Measurements from ENCODE around the gene MSL3B.
"Not testable (repeated sequence)": the region's sequence is repeated elsewhere in the genome, so short reads cannot be mapped to it uniquely, and the experiment has no call there.

The MSL3B gene

DNA sequence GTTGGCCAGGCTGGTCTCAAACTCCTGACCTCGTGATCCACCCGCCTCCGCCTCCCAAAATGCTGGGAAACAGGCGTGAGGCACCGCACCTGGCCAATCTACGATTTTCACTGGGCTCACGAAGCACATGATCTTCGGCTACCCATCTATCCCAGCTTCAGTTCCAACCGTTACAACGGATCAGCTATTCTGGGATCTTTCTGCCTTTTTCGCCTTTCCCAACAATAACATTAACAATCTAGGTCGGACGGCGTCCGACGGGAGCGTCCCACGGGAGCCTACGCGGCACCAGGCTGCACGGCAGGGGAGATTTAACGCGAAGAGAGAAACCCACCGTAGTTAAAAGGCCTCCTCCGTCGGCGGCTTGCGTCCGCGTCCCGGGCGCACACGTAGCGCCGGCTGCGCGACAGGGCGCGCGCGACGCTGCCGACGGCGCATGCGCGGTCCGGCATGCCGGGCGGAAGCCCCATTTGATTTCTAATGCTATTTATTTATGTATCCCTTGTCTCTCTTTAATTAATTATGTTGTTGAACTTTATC is at the start of gene MSL3B:
TSS of gene MSL3B (minus strand) at position 394 of the 540 bp plus-strand sequence.
- peaks cover 28% of the 10 kb centered on the region for H3K27me3 Mint-ChIP-seq
- H3K4me1 Mint-ChIP-seq: peaks cover 13% of the 10 kb centered on the region
- H3K27ac Mint-ChIP-seq: peak within 1 kb of the TSS; percentile 73
- H3K4me3 Mint-ChIP-seq: peak within 1 kb of the TSS; percentile 84
- DNase-seq (peak; percentile 63), ATAC-seq (peak; percentile 57)
- peaks cover 25% of the 10 kb centered on the region for H3K36me3 Mint-ChIP-seq (ENCODE audit: low read depth)
- H3K9me3 Mint-ChIP-seq: peaks cover 25% of the 10 kb centered on the region

DNA sequence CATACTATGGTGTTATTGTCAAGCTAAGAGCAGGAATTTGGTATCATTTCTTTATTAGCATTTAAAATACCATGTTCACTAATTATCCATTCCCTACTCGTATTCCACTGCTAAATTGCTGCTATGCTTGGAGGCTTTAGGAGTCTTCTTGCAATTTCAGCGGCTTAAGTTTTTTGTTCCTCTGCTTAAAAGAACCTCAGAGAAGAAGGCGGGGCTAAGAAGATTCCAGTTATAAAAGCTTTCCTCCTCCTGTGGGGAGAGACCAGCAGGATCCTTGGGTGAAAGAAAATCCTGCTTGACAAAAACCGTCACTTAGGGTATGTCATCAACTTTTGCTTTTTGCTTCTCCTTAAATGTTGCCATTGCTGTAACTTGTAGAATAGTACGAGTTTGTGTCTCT is 48.9 kb upstream of the MSL3B start, which contains the start of gene TRPM8:
TSS of gene TRPM8 (plus strand) at position 258 of the 400 bp plus-strand sequence. CDS start 9,165 bp downstream, outside the sequence.
- ATAC-seq (no peak), DNase-seq (no peak)
- peaks cover 26% of the 10 kb centered on the region for H3K27me3 Mint-ChIP-seq
- no peaks in the 10 kb centered on the region for H3K36me3 Mint-ChIP-seq (ENCODE audit: low read depth)
- H3K27ac Mint-ChIP-seq: no peak within 1 kb of the TSS
- H3K4me1 Mint-ChIP-seq: peaks cover 7% of the 10 kb centered on the region
- H3K4me3 Mint-ChIP-seq: no peak within 1 kb of the TSS
- H3K9me3 Mint-ChIP-seq: no peaks in the 10 kb centered on the region

DNA sequence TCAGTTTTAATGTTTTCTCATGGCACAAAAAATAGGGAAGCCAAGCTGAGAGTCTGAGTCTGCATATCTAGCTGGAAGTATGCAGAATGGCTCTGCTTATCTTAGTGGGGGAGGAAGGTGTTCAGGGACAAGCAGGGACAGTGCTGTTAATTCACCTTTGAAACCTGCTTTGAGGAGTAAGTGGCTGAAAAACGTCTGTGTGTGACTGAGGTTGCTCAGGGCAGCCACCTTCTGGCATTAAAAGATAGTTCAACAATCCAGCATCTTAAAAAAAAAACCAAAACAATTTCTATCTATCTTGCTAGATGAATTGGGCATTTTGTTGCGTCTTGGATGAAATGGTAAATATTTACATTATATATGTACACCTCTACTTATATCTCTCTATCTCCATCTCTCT is 46.9 kb upstream of the MSL3B start:
- Mint-ChIP-seq H3K9me3 (no peaks in the 10 kb centered on the region), H3K4me3 (no peak overlapping the region), H3K36me3 (ENCODE audit: low read depth) (no peaks in the 10 kb centered on the region), H3K27ac (no peak overlapping the region), H3K4me1 (peaks cover 6% of the 10 kb centered on the region), H3K27me3 (peaks cover 30% of the 10 kb centered on the region)
- ATAC-seq: no peak
- DNase-seq: no peak

DNA sequence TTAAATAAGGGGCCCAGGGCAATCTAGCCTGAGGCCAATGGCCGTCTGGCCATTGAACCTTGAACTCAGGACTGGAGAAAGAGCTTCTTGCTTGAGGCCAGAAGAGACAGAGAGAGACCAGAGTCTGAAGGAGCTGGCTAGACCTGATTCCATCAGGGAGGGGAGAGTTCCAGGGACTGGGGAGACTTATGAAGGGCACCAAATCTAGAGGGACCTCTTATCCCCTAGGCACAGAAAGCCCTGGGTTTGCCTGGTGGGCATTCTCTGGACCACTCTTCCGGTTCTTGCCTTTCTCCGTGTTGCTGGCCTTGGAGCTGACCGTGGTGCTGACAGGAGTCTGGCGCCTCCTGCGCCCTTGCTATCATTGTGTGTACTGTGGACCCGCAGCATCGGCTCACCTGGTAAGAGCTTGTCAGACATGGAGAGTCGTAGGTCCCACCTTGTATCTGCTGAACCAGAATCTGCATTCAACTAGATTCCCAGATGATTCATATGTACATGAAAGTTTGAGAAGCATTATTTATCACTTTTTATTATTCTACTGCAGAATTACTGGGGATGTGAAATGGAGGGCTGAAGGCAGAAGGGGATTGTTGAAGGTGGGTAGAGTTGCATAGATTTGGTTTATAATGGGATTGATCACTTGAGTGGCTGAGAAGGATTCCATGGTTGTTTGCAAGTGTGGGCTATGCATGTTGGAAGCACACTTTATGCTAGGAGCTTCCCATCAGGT is 44.7 kb upstream of the MSL3B start:
- Mint-ChIP-seq H3K4me1 (no peaks in the 10 kb centered on the region), H3K27me3 (peaks cover 23% of the 10 kb centered on the region), H3K9me3 (no peaks in the 10 kb centered on the region), H3K4me3 (no peak overlapping the region), H3K36me3 (ENCODE audit: low read depth) (no peaks in the 10 kb centered on the region), H3K27ac (no peak overlapping the region)
- ATAC-seq (no peak), DNase-seq (peak; percentile 42)

DNA sequence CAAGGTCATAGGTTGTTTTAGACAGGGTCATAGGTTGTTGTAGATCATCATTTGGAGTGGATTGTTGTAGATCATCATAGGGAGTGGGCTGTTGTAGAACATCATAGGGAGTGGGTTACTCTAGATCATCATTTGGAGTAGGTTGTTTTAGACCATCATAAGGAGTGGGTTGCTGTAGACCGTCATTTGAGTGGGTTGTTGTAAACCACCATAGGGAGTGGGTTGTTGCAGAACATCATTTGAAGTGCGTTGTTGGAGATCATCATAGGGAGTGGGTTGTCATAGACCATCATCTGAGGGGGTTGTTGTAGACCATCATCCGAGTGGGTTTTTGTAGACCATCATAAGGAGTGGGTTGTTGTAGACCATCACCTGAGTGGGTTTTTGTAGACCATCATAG is 39.4 kb upstream of the MSL3B start:
- H3K27ac Mint-ChIP-seq: no peak overlapping the region
- ATAC-seq (no peak), DNase-seq (no peak)
- H3K36me3 Mint-ChIP-seq (ENCODE audit: low read depth): no peaks in the 10 kb centered on the region
- H3K9me3 Mint-ChIP-seq: peaks cover 11% of the 10 kb centered on the region
- peaks cover 24% of the 10 kb centered on the region for H3K27me3 Mint-ChIP-seq
- H3K4me3 Mint-ChIP-seq: no peak overlapping the region
- no peaks in the 10 kb centered on the region for H3K4me1 Mint-ChIP-seq

DNA sequence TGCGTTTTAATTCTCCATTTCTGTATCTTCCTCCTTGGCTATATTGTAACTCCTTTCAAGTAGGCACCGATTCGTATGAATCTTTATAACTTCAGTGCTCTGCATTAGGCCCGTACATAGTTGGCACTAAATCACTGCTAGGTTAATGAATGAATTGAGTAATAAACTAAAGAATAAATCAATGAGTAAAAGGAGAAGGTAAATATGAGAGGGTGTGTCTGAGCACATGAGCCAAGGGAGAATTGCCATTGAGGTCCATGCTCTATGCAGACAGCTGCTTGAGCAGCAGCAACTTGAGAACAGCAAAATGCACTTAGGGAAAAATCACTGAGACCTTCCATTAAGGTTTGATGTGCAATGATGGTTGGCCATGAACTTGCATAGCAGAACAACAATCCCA is 37.8 kb upstream of the MSL3B start:
- H3K4me3 Mint-ChIP-seq: no peak overlapping the region

DNA sequence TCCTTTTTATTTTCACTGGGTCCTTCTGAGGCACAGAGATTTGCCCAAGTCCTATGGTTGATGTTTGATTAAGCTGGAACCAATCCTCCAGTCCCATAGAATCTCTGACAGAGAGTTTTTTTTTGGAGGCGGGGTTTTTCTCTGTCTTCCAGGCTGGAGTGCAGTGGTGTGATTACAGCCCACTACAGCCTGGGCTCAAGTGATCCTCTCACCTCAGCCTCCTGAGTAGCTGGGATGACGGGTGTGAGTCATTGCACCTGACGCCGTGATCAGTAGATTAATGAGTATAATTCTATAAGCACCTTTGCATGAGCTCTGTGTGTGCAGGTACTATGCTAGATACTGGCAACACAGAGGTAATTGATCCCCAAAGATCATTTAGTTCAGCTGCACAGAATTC is 33.7 kb upstream of the MSL3B start:
- H3K36me3 Mint-ChIP-seq (ENCODE audit: low read depth): no peaks in the 10 kb centered on the region
- peaks cover 16% of the 10 kb centered on the region for H3K27me3 Mint-ChIP-seq
- H3K9me3 Mint-ChIP-seq: peaks cover 7% of the 10 kb centered on the region
- ATAC-seq: no peak
- DNase-seq: no peak
- H3K4me3 Mint-ChIP-seq: no peak overlapping the region
- no peak overlapping the region for H3K27ac Mint-ChIP-seq
- peaks cover 10% of the 10 kb centered on the region for H3K4me1 Mint-ChIP-seq

More for the DNA sequence above, 37.8 kb upstream of the MSL3B start:
- Mint-ChIP-seq H3K36me3 (ENCODE audit: low read depth) (no peaks in the 10 kb centered on the region), H3K9me3 (peaks cover 11% of the 10 kb centered on the region), H3K27ac (no peak overlapping the region), H3K27me3 (peaks cover 21% of the 10 kb centered on the region), H3K4me1 (no peaks in the 10 kb centered on the region)
- no peak for DNase-seq
- no peak for ATAC-seq

DNA sequence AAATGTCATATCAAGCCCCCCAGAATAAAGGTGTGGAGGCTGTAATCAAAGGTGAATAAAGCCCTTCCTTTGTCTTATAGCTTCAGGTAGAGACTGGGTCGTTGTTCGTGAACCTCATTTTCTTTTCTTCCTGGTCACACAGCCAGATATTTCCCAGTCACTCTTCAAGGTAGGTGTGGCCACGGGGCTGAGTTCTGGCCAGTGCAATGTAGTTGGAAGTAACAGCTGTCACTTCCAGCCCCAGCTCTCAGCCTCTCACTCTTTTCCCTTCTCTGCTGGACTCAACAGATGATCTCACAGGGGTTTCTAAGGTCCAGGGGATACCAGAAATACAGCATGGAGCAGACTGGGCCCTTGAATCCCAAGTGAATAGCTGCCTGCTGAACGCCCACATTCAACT is 33.2 kb upstream of the MSL3B start:
- no peak overlapping the region for H3K4me3 Mint-ChIP-seq
- H3K27me3 Mint-ChIP-seq: peaks cover 15% of the 10 kb centered on the region
- ATAC-seq (no peak), DNase-seq (no peak)
- peaks cover 6% of the 10 kb centered on the region for H3K9me3 Mint-ChIP-seq
- H3K27ac Mint-ChIP-seq: no peak overlapping the region
- peaks cover 10% of the 10 kb centered on the region for H3K4me1 Mint-ChIP-seq
- H3K36me3 Mint-ChIP-seq (ENCODE audit: low read depth): no peaks in the 10 kb centered on the region

DNA sequence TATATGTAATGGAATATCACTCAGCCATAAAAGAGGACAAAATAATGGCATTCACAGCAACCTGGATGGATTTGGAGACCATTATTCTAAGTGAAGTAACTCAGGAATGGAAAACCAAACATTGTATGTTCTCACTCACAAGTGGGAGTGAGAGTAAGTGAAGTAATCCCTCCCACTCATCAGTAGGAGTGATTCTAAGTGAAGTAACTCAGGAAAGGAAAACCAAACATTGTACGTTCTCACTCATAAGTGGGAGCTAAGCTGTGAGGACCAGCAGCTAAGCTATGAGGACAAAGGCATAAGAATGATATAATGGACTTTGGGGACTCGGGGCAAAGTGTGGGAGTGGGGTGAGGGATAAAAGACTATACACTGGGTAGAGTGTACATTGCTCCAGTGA is 28.1 kb upstream of the MSL3B start:
- not testable (repeated sequence) for H3K4me1 Mint-ChIP-seq; H3K36me3 Mint-ChIP-seq (ENCODE audit: low read depth); H3K4me3 Mint-ChIP-seq; H3K27ac Mint-ChIP-seq; H3K27me3 Mint-ChIP-seq; H3K9me3 Mint-ChIP-seq; DNase-seq; ATAC-seq

DNA sequence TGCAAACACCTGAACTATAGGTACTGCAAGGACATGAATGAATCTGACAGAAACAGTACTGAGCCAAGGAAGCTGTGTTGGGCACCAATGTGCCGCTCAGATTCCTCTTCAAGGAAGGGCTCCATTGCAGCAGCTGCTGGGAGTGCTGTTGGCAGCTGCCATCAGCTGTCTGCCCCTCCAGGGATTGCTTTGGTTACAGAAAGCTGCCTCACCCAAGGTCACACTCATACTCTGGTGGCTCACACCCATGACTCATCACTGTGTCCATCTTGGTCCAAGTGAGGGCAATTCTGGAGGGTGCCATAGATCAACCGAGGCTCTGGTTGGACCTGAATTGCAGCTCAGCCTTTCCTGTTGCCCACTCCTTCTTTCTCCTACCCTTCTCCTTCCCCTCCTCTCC is 24.6 kb upstream of the MSL3B start:
- Mint-ChIP-seq H3K4me1 (no peaks in the 10 kb centered on the region), H3K9me3 (no peaks in the 10 kb centered on the region), H3K27ac (no peak overlapping the region), H3K4me3 (no peak overlapping the region), H3K27me3 (peaks cover 17% of the 10 kb centered on the region), H3K36me3 (ENCODE audit: low read depth) (no peaks in the 10 kb centered on the region)
- ATAC-seq (no peak), DNase-seq (no peak)

DNA sequence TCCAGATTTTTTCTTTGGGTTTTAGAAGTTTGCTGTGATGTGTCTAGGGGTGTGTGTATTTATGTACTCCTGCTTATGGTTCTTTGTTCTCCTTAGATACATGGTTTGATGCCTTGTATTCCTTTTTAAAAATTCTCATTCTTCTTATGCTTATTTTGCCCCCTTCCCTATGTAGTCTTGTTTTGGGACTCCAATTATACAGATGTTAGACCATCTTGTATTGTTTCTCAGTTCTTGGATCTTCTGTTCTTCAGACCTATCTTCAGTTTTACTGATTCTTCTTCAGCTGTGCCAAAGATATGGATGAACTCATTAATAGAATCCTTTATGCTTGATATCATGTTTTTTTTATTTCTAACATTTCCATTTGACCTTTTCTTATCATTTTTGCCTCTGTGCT is 14.2 kb upstream of the MSL3B start:
- Mint-ChIP-seq H3K36me3 (ENCODE audit: low read depth) (peaks cover 2% of the 10 kb centered on the region), H3K4me3 (no peak overlapping the region), H3K27ac (no peak overlapping the region), H3K9me3 (peaks cover 36% of the 10 kb centered on the region), H3K4me1 (no peaks in the 10 kb centered on the region), H3K27me3 (peaks cover 26% of the 10 kb centered on the region)
- DNase-seq (no peak), ATAC-seq (no peak)

DNA sequence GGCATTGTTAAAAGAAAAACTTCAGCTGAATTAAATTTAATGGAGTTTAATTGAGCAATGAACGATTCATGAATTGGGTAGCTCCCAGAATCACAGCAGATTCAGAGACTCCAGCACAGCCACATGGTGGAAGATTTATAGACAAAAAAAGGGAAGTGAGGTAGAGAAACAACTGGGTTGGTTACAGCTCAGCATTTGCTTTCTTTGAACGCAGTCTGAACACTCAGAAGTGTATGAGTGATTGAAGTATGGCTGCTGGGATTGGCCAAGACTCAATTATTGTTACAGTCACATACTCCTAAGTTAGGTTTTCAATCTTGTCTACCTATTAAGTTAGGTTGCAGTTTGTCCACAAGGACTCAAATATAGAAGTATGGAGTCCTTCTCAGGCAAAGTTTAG is 3.9 kb upstream of the MSL3B start:
- not testable (repeated sequence) for ATAC-seq; DNase-seq; H3K36me3 Mint-ChIP-seq (ENCODE audit: low read depth); H3K4me3 Mint-ChIP-seq; H3K4me1 Mint-ChIP-seq; H3K27ac Mint-ChIP-seq
- peaks cover 12% of the 10 kb centered on the region for H3K9me3 Mint-ChIP-seq
- H3K27me3 Mint-ChIP-seq: peaks cover 42% of the 10 kb centered on the region

DNA sequence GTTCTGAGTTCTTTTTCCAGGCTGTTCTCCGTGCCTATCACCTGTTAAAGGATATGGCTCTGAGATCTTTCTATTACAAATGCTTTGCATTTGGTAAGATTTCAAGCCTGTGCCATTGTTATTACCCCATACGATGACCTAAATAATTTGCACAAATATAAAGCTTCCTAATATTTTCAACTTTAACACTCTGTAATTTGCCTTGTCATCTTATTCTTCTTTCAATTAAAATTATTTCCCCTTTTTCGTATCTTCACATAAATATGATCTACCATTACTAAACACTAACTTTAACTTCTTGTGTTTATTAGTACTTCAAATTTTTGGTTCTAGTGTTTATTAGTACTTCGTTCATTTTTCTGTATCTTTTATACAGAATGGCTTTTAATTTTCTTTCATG is 3.2 kb upstream of the MSL3B start:
- no peak overlapping the region for H3K4me3 Mint-ChIP-seq
- H3K27me3 Mint-ChIP-seq: peaks cover 42% of the 10 kb centered on the region
- H3K9me3 Mint-ChIP-seq: peaks cover 12% of the 10 kb centered on the region
- peaks cover 6% of the 10 kb centered on the region for H3K4me1 Mint-ChIP-seq
- DNase-seq (no peak), ATAC-seq (no peak)
- H3K36me3 Mint-ChIP-seq (ENCODE audit: low read depth): peaks cover 16% of the 10 kb centered on the region
- no peak overlapping the region for H3K27ac Mint-ChIP-seq

DNA sequence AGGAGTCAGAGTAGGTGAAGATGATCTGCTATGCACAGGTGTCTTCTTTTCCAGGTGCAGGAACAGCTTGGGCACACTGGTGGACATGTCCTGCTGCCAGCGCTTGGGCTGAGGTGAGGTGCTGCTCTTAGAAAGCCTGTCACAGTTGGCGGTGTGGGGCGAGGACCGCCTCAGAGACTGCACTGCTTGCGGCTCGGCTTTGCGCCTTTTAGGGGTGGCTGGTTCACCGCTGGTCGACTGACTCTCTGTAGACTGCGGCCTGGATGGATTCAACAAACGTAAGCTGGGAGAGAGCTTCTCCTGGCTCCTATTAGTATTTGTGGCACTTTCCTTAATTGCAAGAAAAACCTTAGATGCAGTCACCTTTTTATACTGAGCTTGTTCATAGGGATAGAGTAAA is 1.7 kb downstream of the MSL3B start:
- DNase-seq (no peak), ATAC-seq (no peak)
- H3K27ac Mint-ChIP-seq: no peak overlapping the region
- H3K27me3 Mint-ChIP-seq: peaks cover 16% of the 10 kb centered on the region
- H3K9me3 Mint-ChIP-seq: peaks cover 25% of the 10 kb centered on the region
- H3K4me3 Mint-ChIP-seq: no peak overlapping the region
- peaks cover 25% of the 10 kb centered on the region for H3K36me3 Mint-ChIP-seq (ENCODE audit: low read depth)
- peaks cover 13% of the 10 kb centered on the region for H3K4me1 Mint-ChIP-seq

DNA sequence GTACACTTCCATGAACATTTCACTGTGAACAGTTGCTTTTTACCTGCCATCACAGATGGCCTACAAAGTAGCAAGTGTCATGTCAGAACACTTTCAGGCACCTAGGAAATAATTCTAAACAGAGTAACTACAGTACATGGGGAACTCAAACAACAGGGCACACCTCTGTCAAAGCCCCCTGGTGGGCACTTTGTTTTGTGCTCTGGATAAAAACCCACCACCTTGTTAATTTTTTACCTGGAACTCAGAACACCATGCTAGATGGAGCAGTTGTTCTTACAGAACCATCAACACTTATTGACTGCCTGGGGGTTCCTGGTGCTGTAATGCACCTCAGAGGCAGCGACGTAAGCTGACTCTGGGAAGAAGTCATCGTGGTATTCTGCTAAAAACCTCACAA is 2.3 kb downstream of the MSL3B start:
- ATAC-seq (no peak), DNase-seq (no peak)
- peaks cover 13% of the 10 kb centered on the region for H3K4me1 Mint-ChIP-seq
- peaks cover 15% of the 10 kb centered on the region for H3K27me3 Mint-ChIP-seq
- H3K27ac Mint-ChIP-seq: no peak overlapping the region
- no peak overlapping the region for H3K4me3 Mint-ChIP-seq
- H3K9me3 Mint-ChIP-seq: peaks cover 25% of the 10 kb centered on the region
- H3K36me3 Mint-ChIP-seq (ENCODE audit: low read depth): peaks cover 25% of the 10 kb centered on the region

All from activated naive CD8-positive, alpha-beta T cell treated with anti-CD3 and anti-CD28 coated beads, Interleukin-2, amount 50 U/mL, for 24 hours (primary cell).